ENCODE data around the gene LSM14B.
"Not testable (repeated sequence)": the region's sequence is repeated elsewhere in the genome, so short reads cannot be mapped to it uniquely, and the experiment has no call there.

Gene LSM14B

GRCh38 chr20:62114894-62115293 is 7.4 kb upstream of the LSM14B start:
- TF ChIP-seq SPI1 (IDR thresholded peaks at IDR 0.05; ENCODE audit: borderline replicate concordance, low read depth) (no peak), POLR2AphosphoS5 (IDR thresholded peaks at IDR 0.05; ENCODE audit: low read depth) (no peak), CTCF (IDR thresholded peaks at IDR 0.05; ENCODE audit: insufficient read depth, low read length) (no peak), REST (IDR thresholded peaks at IDR 0.05; ENCODE audit: insufficient replicate concordance, low read depth) (no peak), GABPA (IDR thresholded peaks at IDR 0.05; ENCODE audit: low read depth) (no peak)
- Histone ChIP-seq H3K27ac (replicated peaks) (no peak overlapping the region), H3K27me3 (ENCODE audit: insufficient read depth, poor library complexity, severe bottlenecking) (no peaks in the 10 kb centered on the region), H3K4me3 (replicated peaks; ENCODE audit: insufficient read depth, low read length) (no peak overlapping the region)
- DNase-seq (ENCODE audit: low read depth in 1 of 2, low spot score in 1 of 2), result no peak

GRCh38 chr20:62115800-62116407 is 6.4 kb upstream of the LSM14B start:
- H3K4me3 ChIP-seq (replicated peaks; ENCODE audit: insufficient read depth, low read length); H3K27me3 ChIP-seq (ENCODE audit: insufficient read depth, poor library complexity, severe bottlenecking); DNase-seq (ENCODE audit: low read depth in 1 of 2, low spot score in 1 of 2); H3K27ac ChIP-seq (replicated peaks): not testable (repeated sequence)

- Histone ChIP-seq H3K27ac (replicated peaks) (no peak overlapping the region), H3K4me3 (replicated peaks; ENCODE audit: insufficient read depth, low read length) (no peak overlapping the region), H3K27me3 (ENCODE audit: insufficient read depth, poor library complexity, severe bottlenecking) (no peaks in the 10 kb centered on the region)
- no peak for DNase-seq (ENCODE audit: low read depth in 1 of 2, low spot score in 1 of 2)
- TF ChIP-seq CTCF (IDR thresholded peaks at IDR 0.05; ENCODE audit: insufficient read depth, low read length) (no peak), REST (IDR thresholded peaks at IDR 0.05; ENCODE audit: insufficient replicate concordance, low read depth) (no peak), SPI1 (IDR thresholded peaks at IDR 0.05; ENCODE audit: borderline replicate concordance, low read depth) (no peak), GABPA (IDR thresholded peaks at IDR 0.05; ENCODE audit: low read depth) (no peak), POLR2AphosphoS5 (IDR thresholded peaks at IDR 0.05; ENCODE audit: low read depth) (no peak)
These were observed 5.5 kb upstream of the LSM14B start for GRCh38 chr20:62116558-62117361.

GRCh38 chr20:62117362-62117646 is 5.0 kb upstream of the LSM14B start:
- no peak overlapping the region for H3K4me3 ChIP-seq (replicated peaks; ENCODE audit: insufficient read depth, low read length)
- DNase-seq (ENCODE audit: low read depth in 1 of 2, low spot score in 1 of 2), result no peak
- no peak overlapping the region for H3K27ac ChIP-seq (replicated peaks)
- no peak for TF ChIP-seq GABPA (IDR thresholded peaks at IDR 0.05; ENCODE audit: low read depth)
- TF ChIP-seq POLR2AphosphoS5 (IDR thresholded peaks at IDR 0.05; ENCODE audit: low read depth), result no peak
- no peak for TF ChIP-seq REST (IDR thresholded peaks at IDR 0.05; ENCODE audit: insufficient replicate concordance, low read depth)
- TF ChIP-seq SPI1 (IDR thresholded peaks at IDR 0.05; ENCODE audit: borderline replicate concordance, low read depth), result no peak
- TF ChIP-seq CTCF (IDR thresholded peaks at IDR 0.05; ENCODE audit: insufficient read depth, low read length), result no peak
- no peaks in the 10 kb centered on the region for H3K27me3 ChIP-seq (ENCODE audit: insufficient read depth, poor library complexity, severe bottlenecking)
